Spleen (tissue), 7 donors: ENCODE results near the gene CTDSP2.
"Not testable (repeated sequence)": the region's sequence is repeated elsewhere in the genome, so short reads cannot be mapped to it uniquely, and the experiment has no call there.

Experiments used
- CTCF ChIP-seq, 11 experiments: fragments of 200-600 bp in 7 of 11; fragments of 450-650 bp in 4 of 11; sonication (generic) in 4 of 11; IDR thresholded peaks in 8 of 11; conservative IDR thresholded peaks in 3 of 11; 1 replicate in 7 of 11; 2 replicates in 4 of 11; pipeline versions ENCODE4 v1.4.0 to v1.8.0; 2016 to 2021; ENCODE audit warnings: antibody characterized with exemption in 11 of 11, inconsistent platforms in 4 of 11, mild to moderate bottlenecking in 1 of 11
- POLR2A ChIP-seq, 3 donors: fragments of 450-650 bp; IDR thresholded peaks; one replicate each; pipeline ENCODE4 v1.5.1; 2017; ENCODE audit warnings: antibody characterized with exemption in 3 of 3, mild to moderate bottlenecking in 1 of 3
- POLR2AphosphoS5 ChIP-seq, 3 donors: sonication (generic); formaldehyde crosslinking; IDR thresholded peaks; one replicate each; pipeline ENCODE4 v1.5.1; 2017; ENCODE audit warnings: antibody characterized with exemption in 3 of 3
- donor health status: DM: no; HTN: no; CAD: no; lungs with moderate emphysema.
- donor health status: DM: no; HTN: no; CAD: no.
- donor health status: DM: no; HTN: no; CAD: no.

- not testable (repeated sequence) for TF ChIP-seq CTCF (IDR thresholded peaks at IDR 0.05 in 8 of 11, conservative IDR thresholded peaks at IDR 0.05 in 3 of 11); POLR2A (IDR thresholded peaks at IDR 0.05)
- peak in 1 of 3 donors; percentile 18 for TF ChIP-seq POLR2AphosphoS5 (IDR thresholded peaks at IDR 0.05)
Measured at GRCh38 chr12:57821015-57821414, 25.5 kb downstream of the CTDSP2 start.
